Measurements from ENCODE around the gene MEFV.

DNA sequence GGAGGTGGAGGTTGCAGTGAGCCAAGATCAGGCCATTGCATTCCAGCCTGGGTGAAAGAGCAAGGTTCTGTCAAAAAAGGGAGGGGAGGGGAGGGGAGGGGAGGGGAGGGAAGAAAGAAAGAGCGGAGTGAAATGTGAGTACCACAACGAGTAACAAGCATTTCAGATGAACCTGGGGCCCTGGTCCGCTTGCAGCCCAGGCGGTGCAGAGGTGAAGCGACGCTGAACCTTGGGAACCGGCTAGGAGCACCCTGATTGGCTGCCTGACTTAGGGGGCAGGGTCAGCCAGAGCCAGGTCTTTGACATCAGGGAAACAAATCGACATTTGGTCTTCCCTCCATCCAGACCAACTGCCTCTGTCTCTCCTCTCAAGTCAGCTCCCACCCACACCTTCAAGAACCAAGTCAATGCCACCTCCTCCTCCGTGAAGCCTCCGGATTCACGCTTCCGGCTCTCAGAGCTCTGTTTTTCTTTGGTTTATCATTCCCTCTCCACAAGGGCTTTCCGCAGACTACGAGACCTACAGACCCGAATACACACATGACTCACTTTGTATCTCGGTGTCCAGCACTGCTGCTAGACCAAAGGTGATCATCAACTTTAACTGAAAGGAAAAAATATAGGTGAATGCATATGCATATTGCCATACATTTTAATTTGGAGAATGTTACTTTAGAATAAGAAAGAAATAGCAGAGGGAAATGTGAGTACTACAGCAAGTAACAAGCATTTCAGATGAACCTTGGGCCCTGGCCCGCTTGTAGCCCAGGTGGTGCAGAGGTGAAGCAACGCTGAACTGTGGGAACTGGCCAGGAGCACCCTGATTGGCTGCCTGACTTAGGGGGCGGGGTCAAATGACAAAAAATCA is 49.1 kb downstream of the MEFV start:
- TF ChIP-seq OSR1 (CRISPR knock-in tag; IDR thresholded peaks at IDR 0.05) (no peak), ZFP30 (CRISPR knock-in tag; IDR thresholded peaks at IDR 0.05) (no peak), ZNF8 (CRISPR knock-in tag; IDR thresholded peaks at IDR 0.05) (no peak), SNAI2 (CRISPR knock-in tag; IDR thresholded peaks at IDR 0.05) (no peak), CSDC2 (CRISPR knock-in tag; IDR thresholded peaks at IDR 0.05) (no peak), ZFP3 (CRISPR knock-in tag; IDR thresholded peaks at IDR 0.05) (no peak), BACH2 (CRISPR knock-in tag; IDR thresholded peaks at IDR 0.05; ENCODE audit: borderline replicate concordance) (no peak), ZNF70 (CRISPR knock-in tag; IDR thresholded peaks at IDR 0.05) (no peak)
- TF ChIP-seq, protein P1, sequence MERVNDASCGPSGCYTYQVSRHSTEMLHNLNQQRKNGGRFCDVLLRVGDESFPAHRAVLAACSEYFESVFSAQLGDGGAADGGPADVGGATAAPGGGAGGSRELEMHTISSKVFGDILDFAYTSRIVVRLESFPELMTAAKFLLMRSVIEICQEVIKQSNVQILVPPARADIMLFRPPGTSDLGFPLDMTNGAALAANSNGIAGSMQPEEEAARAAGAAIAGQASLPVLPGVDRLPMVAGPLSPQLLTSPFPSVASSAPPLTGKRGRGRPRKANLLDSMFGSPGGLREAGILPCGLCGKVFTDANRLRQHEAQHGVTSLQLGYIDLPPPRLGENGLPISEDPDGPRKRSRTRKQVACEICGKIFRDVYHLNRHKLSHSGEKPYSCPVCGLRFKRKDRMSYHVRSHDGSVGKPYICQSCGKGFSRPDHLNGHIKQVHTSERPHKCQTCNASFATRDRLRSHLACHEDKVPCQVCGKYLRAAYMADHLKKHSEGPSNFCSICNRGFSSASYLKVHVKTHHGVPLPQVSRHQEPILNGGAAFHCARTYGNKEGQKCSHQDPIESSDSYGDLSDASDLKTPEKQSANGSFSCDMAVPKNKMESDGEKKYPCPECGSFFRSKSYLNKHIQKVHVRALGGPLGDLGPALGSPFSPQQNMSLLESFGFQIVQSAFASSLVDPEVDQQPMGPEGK (CRISPR knock-in tag; IDR thresholded peaks at IDR 0.05; ENCODE audit: borderline replicate concordance), result no peak
- TF ChIP-seq, protein P2, sequence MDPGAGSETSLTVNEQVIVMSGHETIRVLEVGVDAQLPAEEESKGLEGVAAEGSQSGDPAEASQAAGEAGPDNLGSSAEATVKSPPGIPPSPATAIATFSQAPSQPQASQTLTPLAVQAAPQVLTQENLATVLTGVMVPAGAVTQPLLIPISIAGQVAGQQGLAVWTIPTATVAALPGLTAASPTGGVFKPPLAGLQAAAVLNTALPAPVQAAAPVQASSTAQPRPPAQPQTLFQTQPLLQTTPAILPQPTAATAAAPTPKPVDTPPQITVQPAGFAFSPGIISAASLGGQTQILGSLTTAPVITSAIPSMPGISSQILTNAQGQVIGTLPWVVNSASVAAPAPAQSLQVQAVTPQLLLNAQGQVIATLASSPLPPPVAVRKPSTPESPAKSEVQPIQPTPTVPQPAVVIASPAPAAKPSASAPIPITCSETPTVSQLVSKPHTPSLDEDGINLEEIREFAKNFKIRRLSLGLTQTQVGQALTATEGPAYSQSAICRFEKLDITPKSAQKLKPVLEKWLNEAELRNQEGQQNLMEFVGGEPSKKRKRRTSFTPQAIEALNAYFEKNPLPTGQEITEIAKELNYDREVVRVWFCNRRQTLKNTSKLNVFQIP (CRISPR knock-in tag; IDR thresholded peaks at IDR 0.05; ENCODE audit: borderline replicate concordance, low read depth), result no peak

Data from SK-N-SH treated with all-trans-retinoic acid at 6 μM for 48 hours (cell line).